H9 (cell line): ENCODE measurements around the gene GTF3C6. TPM values are rescaled to one million over a fixed set of nuclear protein-coding genes. Genes with fewer than 3 reads are reported as not detected.

ENCODE experiments used
- DNase-seq: peaks from one replicate; pipeline ENCODE4 v3.0.0-alpha.2; 2017
- H2AFZ ChIP-seq: one replicate; pipeline ENCODE4 v1.6.1; 2013; ENCODE audit warnings: mild to moderate bottlenecking, low read length, control low read depth, moderate library complexity
- H2AK5ac ChIP-seq: 2 replicates; pipeline ENCODE4 v1.6.1; 2013; ENCODE audit warnings: low read length, control low read depth, mixed read lengths; ENCODE audit not compliant: insufficient read length
- H2BK120ac ChIP-seq: one replicate; pipeline ENCODE4 v1.6.1; 2013; ENCODE audit warnings: low read depth, mild to moderate bottlenecking, low read length, control low read depth, inconsistent platforms; ENCODE audit not compliant: poor library complexity, severe bottlenecking
- H2BK12ac ChIP-seq: 2 replicates; pipeline ENCODE4 v1.6.1; 2013; ENCODE audit warnings: low read length, control low read depth, mixed read lengths, low read depth; ENCODE audit not compliant: insufficient read length
- H2BK15ac ChIP-seq: 2 replicates; pipeline ENCODE4 v1.6.1; 2013; ENCODE audit warnings: low read depth, low read length, control low read depth
- H2BK20ac ChIP-seq: one replicate; pipeline ENCODE4 v1.6.1; 2013; ENCODE audit warnings: low read depth, mild to moderate bottlenecking, low read length, control low read depth, inconsistent platforms; ENCODE audit not compliant: poor library complexity, severe bottlenecking
- H2BK5ac ChIP-seq: 2 replicates; pipeline ENCODE4 v1.6.1; 2013; ENCODE audit warnings: low read length, control low read depth, mixed read lengths; ENCODE audit not compliant: insufficient read length
- H3K14ac ChIP-seq: 2 replicates; pipeline ENCODE4 v1.6.1; 2013; ENCODE audit warnings: low read length, control low read depth; ENCODE audit not compliant: insufficient read depth
- H3K18ac ChIP-seq: 2 replicates; pipeline ENCODE4 v1.6.1; 2013; ENCODE audit warnings: low read depth, mild to moderate bottlenecking, mixed read lengths, low read length, control low read depth; ENCODE audit not compliant: insufficient read length
- H3K23ac ChIP-seq: 2 replicates; pipeline ENCODE4 v1.6.1; 2013; ENCODE audit warnings: low read length, control low read depth, mixed read lengths, low read depth; ENCODE audit not compliant: insufficient read length
- H3K23me2 ChIP-seq: 2 replicates; pipeline ENCODE4 v1.6.1; 2013; ENCODE audit warnings: low read depth, mild to moderate bottlenecking, mixed read lengths, low read length, control low read depth; ENCODE audit not compliant: insufficient read length, poor library complexity, severe bottlenecking
- H3K27ac ChIP-seq: 2 replicates; pipeline ENCODE4 v1.5.1; 2013; ENCODE audit warnings: low read length, control low read depth, mixed read lengths, low read depth; ENCODE audit not compliant: insufficient read length
- H3K27me3 ChIP-seq: 2 replicates; pipeline ENCODE4 v1.6.1; 2013; ENCODE audit warnings: low read length, control low read depth, inconsistent platforms; ENCODE audit not compliant: insufficient read depth
- H3K4ac ChIP-seq: 2 replicates; pipeline ENCODE4 v1.6.1; 2013; ENCODE audit warnings: low read depth, mild to moderate bottlenecking, control low read depth, inconsistent platforms, low read length, moderate library complexity
- H3K4me1 ChIP-seq: 2 replicates; pipeline ENCODE4 v1.6.1; 2013; ENCODE audit warnings: low read length, control low read depth, inconsistent platforms; ENCODE audit not compliant: insufficient read depth
- H3K4me2 ChIP-seq: 2 replicates; pipeline ENCODE4 v1.6.1; 2013; ENCODE audit warnings: low read length, control low read depth, mixed read lengths; ENCODE audit not compliant: insufficient read length, insufficient read depth
- H3K56ac ChIP-seq: 2 replicates; pipeline ENCODE4 v1.6.1; 2013; ENCODE audit warnings: low read depth, mild to moderate bottlenecking, mixed read lengths, low read length, control low read depth; ENCODE audit not compliant: insufficient read length
- H3K79me1 ChIP-seq: 2 replicates; pipeline ENCODE4 v1.6.1; 2013; ENCODE audit warnings: low read depth, mild to moderate bottlenecking, moderate library complexity, low read length, control low read depth, inconsistent platforms; ENCODE audit not compliant: insufficient read depth, poor library complexity, severe bottlenecking
- H3K79me2 ChIP-seq: 2 replicates; pipeline ENCODE4 v1.6.1; 2013; ENCODE audit warnings: low read length, control low read depth, inconsistent platforms; ENCODE audit not compliant: insufficient read depth
- H3K9ac ChIP-seq: 2 replicates; pipeline ENCODE4 v1.6.1; 2013; ENCODE audit warnings: low read length, control low read depth, mixed read lengths; ENCODE audit not compliant: insufficient read length; ENCODE audit errors: extremely low read depth
- H3K9me3 ChIP-seq: one replicate; pipeline ENCODE4 v1.6.1; 2013; ENCODE audit warnings: low read depth, low read length, inconsistent platforms; ENCODE audit not compliant: control insufficient read depth
- H3T11ph ChIP-seq: one replicate; pipeline ENCODE4 v1.6.1; 2013; ENCODE audit warnings: mild to moderate bottlenecking, low read length, control low read depth, inconsistent platforms
- H4K20me1 ChIP-seq: one replicate; pipeline ENCODE4 v1.6.1; 2013; ENCODE audit not compliant: control insufficient read depth, insufficient read length, insufficient read depth
- H4K5ac ChIP-seq: 2 replicates; pipeline ENCODE4 v1.6.1; 2013; ENCODE audit warnings: low read depth, mild to moderate bottlenecking, mixed read lengths, low read length, control low read depth; ENCODE audit not compliant: insufficient read length
- H4K8ac ChIP-seq: replicated peaks from 2 replicates; pipeline ENCODE4 v1.6.1; 2013; ENCODE audit warnings: low read length, control low read depth, mixed read lengths, low read depth; ENCODE audit not compliant: insufficient read length
- H4K91ac ChIP-seq: 2 replicates; pipeline ENCODE4 v1.6.1; 2013; ENCODE audit warnings: low read depth, mild to moderate bottlenecking, moderate library complexity, mixed read lengths, low read length, control low read depth; ENCODE audit not compliant: insufficient read length
- H3K27ac Mint-ChIP-seq, 3 experiments: 2 replicates in 2 of 3; 3 replicates in 1 of 3; pipeline ENCODE4 v1.8.0; 2020 to 2021; ENCODE audit warnings: mixed read lengths in 3 of 3, mild to moderate bottlenecking in 1 of 3, moderate library complexity in 1 of 3
- H3K27me3 Mint-ChIP-seq: 2 replicates; pipeline ENCODE4 v1.8.0; 2021; ENCODE audit warnings: low read depth, mild to moderate bottlenecking, moderate library complexity, mixed read lengths
- H3K36me3 Mint-ChIP-seq, 3 experiments: 2 replicates in 2 of 3; 3 replicates in 1 of 3; pipeline ENCODE4 v1.8.0; 2020 to 2021; ENCODE audit warnings: low read depth in 3 of 3, mixed read lengths in 3 of 3; ENCODE audit not compliant: insufficient read depth in 1 of 3
- H3K4me1 Mint-ChIP-seq, 2 experiments: 2 replicates each; pipeline ENCODE4 v1.8.0; 2020; ENCODE audit warnings: mixed read lengths in 2 of 2
- H3K4me3 Mint-ChIP-seq, 2 experiments: 2 replicates in 1 of 2; 3 replicates in 1 of 2; pipeline ENCODE4 v1.8.0; 2020 to 2021; ENCODE audit warnings: mild to moderate bottlenecking in 2 of 2, mixed read lengths in 2 of 2, moderate library complexity in 1 of 2
- H3K9me3 Mint-ChIP-seq, 2 experiments: 2 replicates in 1 of 2; 3 replicates in 1 of 2; pipeline ENCODE4 v1.8.0; 2020; ENCODE audit warnings: mild to moderate bottlenecking in 2 of 2, mixed read lengths in 2 of 2, moderate library complexity in 1 of 2
- CTCF ChIP-seq: fragments of 200-600 bp; sonication (generic); conservative IDR thresholded peaks from 3 replicates; pipeline ENCODE4 v1.8.0; 2021; ENCODE audit warnings: antibody characterized with exemption, mild to moderate bottlenecking
- WGBS: extraction: QIAGEN DNeasy Blood & Tissue Kit; methylation state at CpG from one replicate; pipeline ENCODE4 v1.1.7; 2013; ENCODE audit warnings: missing lambda C conversion rate, low lambda C conversion rate, mixed read lengths; ENCODE audit not compliant: insufficient read length; ENCODE audit errors: extremely low coverage; 5-methylcytosine and 5-hydroxymethylcytosine counted together
- total RNA-seq: library from RNA; stranded (reverse); gene quantifications from 2 replicates; pipeline ENCODE4 v1.2.1, GENCODE V29; 2021

Gene GTF3C6
- total RNA-seq, 1 experiment from 2014 or later = 106 TPM

GRCh38 chr6:110938171-110938570, 20.3 kb upstream of the GTF3C6 start:
- no peak for TF ChIP-seq CTCF
- no peak overlapping the region for H2BK20ac ChIP-seq
- no peaks in the 10 kb centered on the region for H3K79me1 ChIP-seq
- no peaks in the 10 kb centered on the region for H3K4me1 ChIP-seq
- no peak overlapping the region for H4K8ac ChIP-seq
- H3T11ph ChIP-seq = no peak overlapping the region
- H4K5ac ChIP-seq = no peak overlapping the region
- H2BK5ac ChIP-seq = no peak overlapping the region
- no peak overlapping the region for H3K4ac ChIP-seq
- Mint-ChIP-seq H3K9me3 (no peaks in the 10 kb centered on the region), H3K4me1 (no peaks in the 10 kb centered on the region), H3K27me3 (no peaks in the 10 kb centered on the region), H3K36me3 (no peaks in the 10 kb centered on the region), H3K27ac (no peak overlapping the region), H3K4me3 (no peak overlapping the region)
- no peak overlapping the region for H3K23ac ChIP-seq
- no peak overlapping the region for H2AK5ac ChIP-seq
- no peak overlapping the region for H3K27ac ChIP-seq
- WGBS = no CpG with 5 or more reads among the region's 6 CpGs
- no peak overlapping the region for H3K18ac ChIP-seq
- H3K79me2 ChIP-seq = no peaks in the 10 kb centered on the region
- no peak overlapping the region for H3K56ac ChIP-seq
- no peak overlapping the region for H2BK12ac ChIP-seq
- no peaks in the 10 kb centered on the region for H3K9me3 ChIP-seq
- H3K27me3 ChIP-seq = no peaks in the 10 kb centered on the region
- H4K91ac ChIP-seq = no peak overlapping the region
- H2AFZ ChIP-seq = no peak overlapping the region
- no peaks in the 10 kb centered on the region for H4K20me1 ChIP-seq
- no peaks in the 10 kb centered on the region for H3K23me2 ChIP-seq
- DNase-seq = no peak
- no peak overlapping the region for H3K4me2 ChIP-seq
- no peak overlapping the region for H3K14ac ChIP-seq
- H2BK15ac ChIP-seq = no peak overlapping the region
- H2BK120ac ChIP-seq = no peak overlapping the region
- H3K9ac ChIP-seq = no peak overlapping the region
